Right forelimb (tissue), 1 donor: Measurements from ENCODE around the gene KLF14.
"Not testable (repeated sequence)": the region's sequence is repeated elsewhere in the genome, so short reads cannot be mapped to it uniquely, and the experiment has no call there.

Experiments
- DNase-seq: peaks from one replicate; pipeline ENCODE4 v3.0.0-alpha.2; 2018

KLF14 gene

DNA sequence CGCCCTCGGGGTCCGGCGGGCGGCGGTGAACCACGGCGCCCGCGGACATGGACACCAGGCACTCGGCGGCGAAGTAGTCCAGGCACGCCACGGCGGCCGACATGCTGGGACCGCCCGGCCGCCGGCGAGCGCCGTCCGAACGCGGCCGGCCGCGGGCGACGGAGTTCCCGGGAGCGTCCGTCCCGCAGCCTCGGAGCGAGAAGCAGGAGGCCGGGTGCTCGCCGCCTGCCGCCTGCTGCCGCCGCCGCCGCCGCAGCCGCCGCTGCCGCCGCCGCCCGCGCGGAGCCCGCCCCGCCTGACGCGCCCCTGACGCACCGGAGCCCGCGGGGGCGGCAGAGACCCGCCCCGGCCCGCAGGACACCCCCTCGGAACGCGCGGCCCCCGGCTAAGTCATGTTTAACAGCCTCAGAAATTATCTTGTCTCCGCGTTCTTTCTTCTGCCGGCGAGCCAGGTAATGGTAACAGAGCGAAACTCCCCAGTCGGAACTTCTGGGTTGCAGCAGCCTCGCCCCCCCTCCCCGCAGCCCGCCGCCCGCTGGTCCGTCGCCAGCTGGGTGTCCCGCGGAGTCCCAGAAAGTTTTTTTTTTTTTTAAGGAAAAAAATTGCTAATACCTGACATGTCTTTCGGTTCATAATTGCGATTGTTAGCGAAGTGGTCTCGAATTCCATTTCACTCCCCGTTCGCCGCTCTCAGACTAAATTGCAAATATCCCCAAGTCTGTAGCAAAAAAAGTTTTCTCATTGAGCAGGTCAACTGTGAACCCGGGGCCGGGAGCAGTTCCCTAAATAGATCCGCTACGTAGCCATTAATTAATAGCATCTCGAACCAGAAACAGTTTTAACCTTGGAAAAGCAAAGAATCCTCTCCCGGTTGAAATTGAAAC is at the start of gene KLF14:
KLF14 (minus strand) TSS at position 277 of the 884 bp plus-strand sequence; CDS start at position 103, 174 bp downstream.
- peak; percentile 82 for DNase-seq

DNA sequence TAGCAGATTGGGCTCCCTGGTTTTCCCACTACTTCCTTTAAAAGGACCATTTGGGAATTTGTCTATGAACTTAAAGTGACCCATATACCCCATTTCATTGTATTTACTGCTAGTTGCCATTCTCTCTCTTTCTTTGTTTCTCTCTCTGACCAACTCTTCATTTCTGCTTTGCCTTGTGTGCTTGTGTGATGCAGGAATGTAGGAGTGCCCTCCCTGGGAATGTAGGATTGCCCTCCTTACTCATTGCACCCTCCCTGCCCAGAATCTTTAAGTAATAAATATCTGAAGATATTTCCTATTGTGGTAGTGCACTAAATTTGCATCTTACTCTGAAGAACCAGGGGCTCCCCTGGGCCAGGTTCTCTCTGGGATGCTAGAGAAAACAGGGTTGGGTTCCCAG is 47.3 kb upstream of the KLF14 start:
- no peak for DNase-seq

DNA sequence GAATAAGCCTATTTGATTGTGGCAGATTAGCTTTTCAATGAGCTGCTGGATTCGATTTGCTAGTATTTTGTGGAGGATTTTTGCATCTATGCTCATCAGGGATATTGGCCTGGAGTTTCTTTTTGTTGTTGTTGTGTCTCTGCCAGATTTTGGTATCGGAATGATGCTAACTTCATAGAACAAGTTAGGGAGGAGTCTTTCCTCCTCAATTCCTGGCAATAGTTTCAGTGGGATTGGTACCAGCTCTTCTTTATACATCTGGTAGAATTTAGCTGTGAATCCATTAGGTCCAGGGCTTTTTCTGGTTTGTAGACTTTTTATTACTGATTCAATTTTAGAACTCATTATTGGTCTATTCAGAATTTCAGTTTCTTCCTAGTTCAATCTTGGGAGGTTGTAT is 43.4 kb upstream of the KLF14 start:
- DNase-seq = no peak

DNA sequence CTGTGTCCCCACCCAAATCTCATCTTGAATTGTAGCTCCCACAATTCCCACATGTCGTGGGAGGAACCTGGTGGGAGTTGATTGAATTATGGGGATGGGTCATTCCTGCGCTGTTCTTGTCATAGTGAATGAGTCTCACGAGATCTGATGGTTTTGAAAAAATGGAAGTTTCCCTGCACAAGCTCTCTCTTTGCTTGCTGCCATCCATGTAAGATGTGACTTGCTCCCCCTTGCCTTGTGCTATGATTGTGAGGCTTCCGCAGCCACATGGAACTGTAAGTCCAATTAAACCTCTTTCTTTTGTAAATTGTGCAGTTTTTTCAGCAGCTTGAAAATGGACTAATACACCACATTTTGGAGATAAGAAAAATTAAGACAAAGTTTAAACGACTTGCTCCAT is 38.4 kb upstream of the KLF14 start:
- DNase-seq = not testable (repeated sequence)

DNA sequence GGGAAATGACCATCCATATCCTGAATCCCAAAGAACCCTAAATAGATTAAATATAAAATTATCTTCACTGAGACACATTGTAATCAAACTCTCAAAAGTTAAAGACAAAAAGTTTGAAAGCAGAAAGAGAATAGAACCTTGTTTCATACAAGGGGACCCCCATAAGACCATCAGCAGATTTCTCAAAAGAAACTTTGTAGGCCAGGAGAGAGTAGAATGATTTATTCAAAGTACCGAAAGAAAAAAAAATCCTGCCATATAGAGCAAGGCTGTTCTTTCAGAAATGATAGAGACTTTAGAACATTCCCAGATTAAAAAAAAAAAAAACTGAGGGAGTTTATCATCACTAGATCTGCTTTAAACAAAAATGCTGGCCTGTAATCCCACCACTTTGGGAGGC is 34.8 kb upstream of the KLF14 start:
- DNase-seq = no peak

DNA sequence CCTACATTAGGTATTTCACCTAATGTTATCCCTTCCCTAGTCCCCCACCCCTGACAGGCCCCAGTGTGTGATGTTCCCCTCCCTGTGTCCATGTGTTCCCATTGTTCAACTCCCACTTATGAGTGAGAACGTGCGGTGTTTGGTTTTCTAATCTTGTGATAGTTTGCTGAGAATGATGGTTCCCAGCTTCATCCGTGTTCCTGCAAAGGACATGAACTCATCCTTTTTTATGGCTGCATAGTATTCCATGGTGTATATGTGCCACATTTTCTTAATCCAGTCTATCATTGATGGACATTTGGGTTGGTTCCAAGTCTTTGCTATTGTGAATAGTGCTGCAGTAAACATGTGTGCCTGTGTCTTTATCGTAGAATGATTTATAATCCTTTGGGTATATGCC is 30.6 kb upstream of the KLF14 start:
- not testable (repeated sequence) for DNase-seq

DNA sequence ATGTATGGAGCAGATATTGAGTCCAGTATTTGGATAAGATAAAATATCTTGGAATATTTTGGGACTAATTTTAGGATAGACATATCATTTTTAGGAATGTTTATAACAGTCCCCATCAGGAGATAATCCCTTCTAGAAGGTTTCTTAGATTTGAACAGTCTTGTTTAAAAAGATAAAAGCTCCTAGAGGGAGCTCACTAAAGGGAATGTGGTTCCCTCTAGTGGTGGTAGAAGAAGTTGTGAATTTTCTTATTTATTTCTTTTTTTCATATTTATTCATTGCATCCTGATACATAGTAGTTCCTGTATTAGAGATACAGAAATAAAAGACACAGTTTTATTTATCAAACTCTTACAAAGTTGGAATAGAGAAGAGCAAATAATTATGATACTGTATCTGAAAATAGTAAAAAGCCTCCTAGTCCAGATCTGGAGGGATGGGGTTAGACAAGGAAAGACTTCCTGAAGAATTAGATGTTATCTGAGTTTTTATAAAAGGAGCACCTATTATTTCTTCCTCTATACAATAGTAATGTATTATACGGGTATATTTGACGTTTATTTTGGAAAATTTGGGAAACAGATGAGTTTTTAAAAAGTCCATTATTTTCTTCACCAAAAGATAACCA is 24.5 kb upstream of the KLF14 start:
- no peak for DNase-seq

DNA sequence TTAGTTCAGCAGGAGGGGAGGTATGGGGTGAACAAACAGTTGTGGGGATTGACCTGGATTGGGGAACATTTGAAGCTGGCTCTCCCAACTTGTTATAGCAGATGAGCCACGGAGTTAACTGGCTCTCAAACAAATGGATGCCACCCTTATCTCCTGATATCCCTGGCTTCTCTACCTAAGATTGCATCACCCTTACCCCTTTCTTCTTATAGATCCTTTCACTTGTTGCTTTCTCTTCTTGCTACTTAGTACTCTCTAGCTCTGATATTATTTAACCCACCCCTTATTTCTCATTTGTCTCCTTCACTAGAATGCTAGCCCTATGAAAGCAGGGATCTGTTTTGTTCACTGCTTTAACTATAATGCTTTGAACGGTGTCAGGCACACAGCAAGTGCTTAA is 22.3 kb upstream of the KLF14 start:
- DNase-seq = no peak

DNA sequence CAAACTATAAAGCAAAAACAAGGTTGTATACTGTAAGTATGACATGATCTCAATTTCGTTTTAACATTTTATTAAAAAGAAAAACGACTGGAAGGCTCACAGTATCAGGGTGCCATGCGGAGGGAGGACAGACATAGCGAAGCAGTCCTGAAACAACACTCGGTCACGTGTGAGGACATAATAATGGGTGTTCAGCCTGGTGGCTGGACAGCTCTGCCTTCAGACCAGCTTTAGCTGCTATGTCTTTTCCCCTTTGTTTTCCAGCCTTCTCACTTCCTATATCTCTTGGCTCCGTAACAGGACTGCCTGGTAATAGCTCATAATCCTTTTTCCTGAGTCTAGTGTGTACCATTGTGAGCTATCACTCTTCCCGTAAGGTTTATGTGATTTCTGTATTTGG is 18.4 kb upstream of the KLF14 start:
- no peak for DNase-seq

DNA sequence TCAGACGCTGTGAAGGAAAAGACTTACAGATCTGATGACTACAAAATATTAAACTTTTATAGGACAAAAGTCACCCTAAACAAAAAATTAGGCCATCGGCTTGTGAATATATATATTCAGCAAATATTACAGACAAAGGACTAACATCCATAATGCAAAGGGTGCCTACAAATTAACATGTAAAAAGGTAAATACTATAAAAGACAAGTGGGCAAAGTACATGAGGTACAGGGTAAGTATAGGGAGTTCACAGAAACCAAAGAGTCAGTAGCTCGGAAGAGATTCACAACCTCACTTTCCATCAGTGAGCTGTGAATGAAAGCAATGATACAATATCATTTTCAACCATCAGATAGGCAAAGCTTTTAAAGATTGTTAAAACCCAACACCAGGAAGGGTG is 16.7 kb upstream of the KLF14 start:
- no peak for DNase-seq

DNA sequence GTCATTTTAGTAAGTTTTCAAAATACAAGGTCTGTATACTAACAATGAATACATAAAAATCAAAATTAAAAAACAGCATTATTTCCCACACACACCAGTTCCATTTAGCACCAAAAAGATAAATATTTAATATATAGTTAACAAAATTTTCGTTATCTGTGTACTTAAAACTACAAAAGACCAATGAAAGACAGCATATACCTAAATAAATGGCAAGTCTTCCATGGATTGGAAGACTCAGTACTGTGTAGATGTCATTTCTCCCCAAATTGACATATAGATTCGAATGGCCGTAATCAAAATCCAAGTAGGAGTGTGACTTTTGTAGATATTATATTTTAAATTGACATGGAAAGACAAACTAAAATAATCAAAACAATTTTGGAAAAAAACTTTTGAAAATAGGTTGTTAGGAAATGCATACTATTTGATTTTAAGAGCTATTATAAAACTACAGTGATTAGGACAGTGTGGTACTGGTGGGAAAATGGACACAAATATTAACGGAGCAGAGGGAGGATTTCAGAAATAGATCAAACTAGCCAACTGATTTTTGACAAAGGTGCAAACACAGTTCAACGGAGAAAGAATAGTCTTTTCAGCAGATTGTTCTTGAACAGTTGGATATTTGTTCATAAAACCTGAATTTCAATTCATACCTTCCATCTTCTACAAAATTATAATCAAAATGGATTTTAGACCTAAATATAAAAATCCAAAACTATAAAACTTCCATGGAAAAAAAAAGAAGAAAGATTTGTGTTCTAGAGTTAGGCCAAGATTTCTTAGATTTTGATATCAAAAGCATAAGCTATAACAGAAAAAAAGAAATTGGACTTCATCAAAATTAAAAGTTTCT is 14.8 kb upstream of the KLF14 start:
- no peak for DNase-seq

DNA sequence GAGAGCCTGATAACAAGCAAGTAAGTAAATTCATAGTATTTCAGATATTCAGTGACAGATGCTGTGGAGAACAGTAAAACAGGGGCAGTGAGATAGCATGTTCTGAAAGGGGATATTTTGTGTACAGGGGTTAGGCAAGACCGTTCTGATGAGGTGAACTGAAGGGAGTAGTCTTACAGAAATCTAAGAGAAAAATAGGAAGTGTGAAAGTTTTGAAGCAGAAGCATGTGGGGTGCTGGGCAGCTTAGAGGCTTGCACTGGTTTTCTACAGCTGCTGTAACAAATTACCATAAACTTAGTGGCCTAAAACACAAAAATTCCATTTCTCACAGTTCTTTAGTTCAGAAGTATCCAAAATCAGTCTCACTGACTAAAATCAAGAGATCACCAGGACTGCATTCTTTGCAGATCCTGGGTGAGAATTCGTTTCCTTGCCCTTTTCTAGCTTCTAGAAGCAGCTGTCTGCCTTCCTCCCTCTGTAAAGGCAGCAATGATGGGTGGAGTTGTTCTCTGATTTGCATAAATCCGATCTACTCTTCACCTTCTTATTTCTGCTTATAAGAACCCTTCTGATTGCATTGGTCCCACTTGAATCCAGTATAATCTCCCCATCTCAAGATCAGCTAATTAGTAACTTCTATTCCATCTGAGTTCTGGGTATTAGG is 7.5 kb upstream of the KLF14 start:
- DNase-seq = no peak

DNA sequence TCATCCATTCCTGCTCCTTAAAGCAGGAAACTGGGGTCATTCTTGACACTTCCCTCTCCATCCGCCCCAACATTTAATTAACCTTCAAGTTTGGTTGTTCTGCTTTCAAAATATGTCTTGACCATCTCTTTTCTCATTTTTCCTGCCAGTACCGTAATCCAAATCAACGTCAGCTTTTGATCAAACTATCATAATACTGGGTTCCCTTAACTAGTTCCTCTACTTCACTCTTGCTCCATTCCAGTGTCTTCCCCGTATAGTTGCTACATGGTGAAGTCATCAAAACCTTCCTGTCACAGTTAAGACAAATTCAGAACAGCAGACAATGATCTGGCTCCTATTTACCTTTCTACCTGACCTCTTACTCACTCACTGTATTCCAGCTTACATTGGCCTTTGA is 6.6 kb upstream of the KLF14 start:
- DNase-seq = no peak

DNA sequence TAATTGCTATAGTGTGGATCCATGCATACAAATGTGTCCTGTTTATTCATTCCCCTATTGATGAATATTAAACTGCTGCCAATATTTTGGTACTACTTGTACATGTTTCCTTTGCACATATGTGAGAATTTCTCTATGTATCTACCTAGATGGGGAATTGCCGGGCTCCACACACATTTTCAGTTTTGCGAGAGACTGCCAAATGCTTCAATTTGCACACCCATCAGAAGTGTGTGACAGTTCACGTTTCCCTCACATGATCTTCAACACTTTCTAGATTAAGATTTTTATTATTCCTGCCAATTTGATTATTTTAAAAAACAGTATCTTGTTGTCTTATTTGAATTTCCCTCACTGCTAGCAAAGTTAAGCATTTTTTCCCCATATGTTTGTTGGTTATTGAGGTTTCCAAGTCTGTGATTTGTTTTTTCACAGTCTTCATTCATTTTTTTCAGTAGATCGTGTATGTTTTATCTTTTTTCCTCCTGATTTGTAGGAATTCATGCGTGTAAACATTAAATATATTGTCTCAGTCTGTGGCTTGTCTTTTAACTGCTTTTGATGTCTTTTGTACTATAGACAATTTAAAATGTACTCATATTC is 2.4 kb upstream of the KLF14 start:
- no peak for DNase-seq

DNA sequence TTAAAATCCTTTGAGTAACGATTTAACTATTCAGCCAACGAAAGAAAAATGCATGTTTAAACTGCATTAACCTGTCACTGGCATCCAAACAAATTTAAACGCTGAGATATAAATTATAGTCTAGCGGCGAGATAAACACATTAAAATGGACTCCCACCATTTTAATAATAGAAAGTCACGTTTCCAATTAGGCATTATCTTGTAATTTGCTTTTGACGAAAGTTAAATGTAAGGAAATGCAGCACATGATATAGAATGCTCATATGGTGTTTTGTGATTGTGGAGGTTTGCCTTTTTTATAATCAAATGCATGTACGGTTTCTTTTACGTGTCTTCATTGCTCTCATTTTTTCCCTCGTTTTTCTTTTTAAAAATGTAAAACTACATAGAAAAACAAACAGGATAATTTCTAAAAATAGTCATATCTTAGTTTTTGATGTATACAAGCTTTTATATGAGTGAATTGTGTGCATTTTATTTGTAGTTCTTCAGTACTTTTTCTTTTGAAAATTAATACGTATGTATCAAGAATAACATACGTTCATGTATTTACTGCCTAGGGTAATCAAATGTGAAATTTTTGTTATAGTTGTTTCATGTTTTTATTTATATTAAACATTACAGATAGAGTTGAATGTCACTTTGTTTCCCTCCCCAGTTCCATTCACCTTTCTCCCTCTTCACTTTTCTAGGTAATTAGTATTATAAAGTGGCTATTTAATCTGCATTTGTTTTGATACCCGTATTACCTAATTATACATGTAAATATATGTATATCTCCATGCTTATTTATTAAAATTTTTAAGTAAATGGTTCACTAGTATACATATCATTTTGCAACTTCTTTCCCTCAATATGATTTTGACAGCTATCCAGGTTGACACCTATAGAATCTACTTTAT is 1.1 kb upstream of the KLF14 start:
- no peak for DNase-seq

DNA sequence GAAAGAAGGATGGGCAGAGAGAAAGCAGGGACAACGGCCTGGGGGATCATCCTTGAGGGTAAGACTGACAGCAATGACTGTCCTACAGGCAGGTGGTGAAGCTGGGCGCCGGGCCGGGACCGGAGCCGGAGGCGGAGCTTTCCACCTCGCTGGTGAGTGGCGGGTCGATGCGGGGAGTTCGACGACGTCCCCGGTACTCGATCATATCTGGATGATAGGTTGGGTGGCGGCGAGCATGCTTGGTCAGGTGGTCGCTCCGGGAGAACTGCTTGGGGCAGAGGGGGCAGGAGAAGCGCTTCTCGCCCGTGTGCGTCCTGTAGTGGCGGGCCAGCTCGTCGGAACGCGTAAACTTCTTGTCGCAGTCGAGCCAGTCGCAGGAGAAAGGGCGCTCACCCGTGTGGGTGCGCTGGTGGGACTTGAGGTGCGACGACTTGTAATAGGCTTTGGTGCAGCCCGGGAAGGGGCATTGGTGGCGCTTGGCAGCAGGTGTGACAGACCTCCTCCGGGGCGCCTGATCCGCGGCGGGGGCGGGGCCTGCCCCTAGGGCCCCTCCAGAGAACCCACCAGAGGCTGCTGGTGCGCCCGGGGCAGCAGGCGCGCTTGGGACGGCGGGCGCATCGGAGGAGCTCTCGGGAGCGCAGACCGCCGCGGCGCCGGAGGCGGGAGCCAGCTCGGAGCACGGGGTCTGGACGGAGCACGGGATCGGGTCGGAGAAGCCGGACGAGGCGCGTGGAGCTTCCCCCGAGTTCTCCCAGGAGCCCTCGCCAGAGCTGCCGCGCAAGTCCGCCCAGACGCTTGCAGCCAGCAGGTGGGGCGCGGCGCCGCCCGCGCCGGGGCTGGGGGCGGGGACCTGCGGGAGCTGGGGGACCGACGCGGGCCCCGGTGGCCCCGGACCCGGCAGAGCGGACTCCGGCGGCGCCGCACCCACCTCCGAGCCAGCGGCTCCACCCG is 752 bp downstream of the KLF14 start:
- DNase-seq = peak; percentile 60

DNA sequence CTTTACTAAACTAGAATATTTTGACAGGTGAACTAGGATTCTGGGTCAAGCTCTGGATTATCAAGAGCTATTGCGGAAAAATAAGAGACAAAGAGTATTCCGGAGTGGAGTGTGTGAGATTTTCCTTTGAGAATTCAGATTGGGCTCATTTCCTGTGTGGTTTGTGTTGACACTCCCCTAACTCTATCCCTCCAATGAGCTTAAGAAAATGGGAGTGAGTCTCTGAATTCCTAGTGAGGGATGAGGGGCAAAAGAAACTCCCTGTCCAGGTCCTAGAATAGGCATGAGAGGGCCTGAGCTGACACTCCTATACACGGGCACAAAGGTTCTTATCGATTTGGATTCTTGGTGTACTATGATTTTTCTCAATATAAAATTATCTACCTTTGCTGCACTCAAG is 10.2 kb downstream of the KLF14 start:
- no peak for DNase-seq

DNA sequence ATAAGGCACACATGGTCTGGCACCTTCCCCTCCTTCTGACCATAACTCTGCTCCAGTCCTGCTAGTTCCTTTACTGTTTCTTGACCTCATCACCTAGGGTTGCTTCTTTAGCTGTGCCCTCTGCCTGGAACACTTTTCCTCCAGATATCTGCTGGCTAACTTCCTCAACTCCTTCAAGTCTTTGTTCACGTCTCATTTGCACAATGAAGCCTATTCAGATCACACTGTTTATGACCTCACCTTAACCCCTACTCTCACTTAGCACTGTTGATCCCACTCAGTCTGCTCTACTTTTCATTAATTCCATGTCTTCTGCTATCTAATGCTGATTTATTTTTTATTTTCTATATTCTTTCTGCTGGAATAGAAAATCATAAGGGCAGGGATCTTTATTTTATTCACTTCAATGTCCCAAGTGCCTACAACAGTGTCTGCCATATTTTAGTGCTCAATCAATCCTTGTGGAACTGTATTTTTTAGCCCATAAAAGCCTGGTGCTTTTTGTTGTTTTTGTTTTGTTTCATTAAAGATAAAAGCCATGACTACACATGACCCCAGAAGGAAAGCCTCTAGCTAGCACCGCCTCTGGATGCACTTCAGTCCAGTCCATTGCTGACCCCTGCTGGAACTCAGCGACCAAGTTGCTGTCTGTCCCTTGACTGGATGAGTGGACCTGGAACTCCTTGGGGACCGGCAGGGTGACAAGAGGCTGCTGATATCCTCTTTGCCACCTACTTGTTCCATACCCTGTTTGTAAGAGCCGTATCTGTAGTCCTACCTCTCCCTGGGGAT is 12.3 kb downstream of the KLF14 start:
- peak; percentile 74 for DNase-seq

DNA sequence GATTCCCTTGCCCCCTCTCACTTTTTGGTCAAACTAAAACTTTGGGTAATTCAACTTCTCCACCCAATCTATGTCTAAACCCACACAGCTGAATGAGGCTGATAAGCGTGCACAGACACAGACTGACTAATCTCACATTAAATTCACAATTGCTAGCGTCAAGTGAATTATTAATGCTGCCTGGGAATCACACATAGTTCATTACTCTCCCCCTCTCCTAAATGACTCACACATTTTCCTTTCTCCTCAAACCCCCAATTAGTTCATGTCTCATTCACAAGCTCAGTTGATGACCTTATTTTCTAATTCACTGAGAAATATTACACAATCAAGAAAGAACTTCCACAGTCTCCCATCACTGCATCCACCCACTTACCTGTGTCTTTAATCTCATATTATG is 14.5 kb downstream of the KLF14 start:
- DNase-seq = no peak
